MM.1S (cell line): ENCODE data around the gene CPEB1.

Experiments used
- EZH2 ChIP-seq: fragments of 300-600 bp; sonication (generic); optimal IDR thresholded peaks from 2 replicates; pipeline ENCODE3; 2017; ENCODE audit warnings: low read depth, mild to moderate bottlenecking, antibody characterized with exemption, low read length, mixed read lengths
- TF ChIP-seq, protein P1 (sequence below): fragments of 300-600 bp; sonication (generic); IDR thresholded peaks from 2 replicates; pipeline ENCODE4 v1.5.1; 2016; ENCODE audit warnings: antibody characterized with exemption, low read length, mixed read lengths

DNA sequence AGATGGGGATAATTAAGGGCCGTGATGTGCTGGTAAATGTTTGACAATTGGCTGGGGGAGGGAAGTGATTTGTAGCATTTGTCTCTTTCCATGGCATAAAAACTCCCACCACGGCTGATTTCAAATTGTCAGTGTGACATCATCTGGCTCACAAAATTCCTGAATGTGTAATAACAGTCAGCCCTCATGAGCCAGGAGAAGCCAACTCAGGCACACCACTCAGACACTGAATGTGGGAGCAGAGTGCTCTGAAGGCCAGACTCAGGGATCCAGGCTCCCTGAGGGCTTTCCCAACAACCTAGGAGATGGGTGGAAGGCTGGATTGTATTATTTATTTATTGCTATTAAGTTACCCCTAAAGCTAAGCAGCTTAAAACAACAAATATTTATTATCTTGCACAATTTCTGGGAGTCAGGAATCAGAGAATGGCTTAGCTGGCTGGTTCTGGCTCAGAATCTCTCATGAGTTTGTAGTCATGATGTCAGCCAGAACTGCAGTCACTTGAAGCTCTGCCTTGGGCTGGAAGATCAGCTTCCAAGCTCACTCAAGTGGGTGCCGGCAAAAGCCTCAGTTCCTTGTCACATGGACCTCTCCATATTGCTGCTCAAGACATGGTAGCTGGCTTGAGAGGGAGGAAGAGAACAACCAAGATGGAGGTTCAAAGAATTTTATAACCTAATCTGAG lies 6.5 kb upstream of the CPEB1 start:
- TF ChIP-seq, protein P1, sequence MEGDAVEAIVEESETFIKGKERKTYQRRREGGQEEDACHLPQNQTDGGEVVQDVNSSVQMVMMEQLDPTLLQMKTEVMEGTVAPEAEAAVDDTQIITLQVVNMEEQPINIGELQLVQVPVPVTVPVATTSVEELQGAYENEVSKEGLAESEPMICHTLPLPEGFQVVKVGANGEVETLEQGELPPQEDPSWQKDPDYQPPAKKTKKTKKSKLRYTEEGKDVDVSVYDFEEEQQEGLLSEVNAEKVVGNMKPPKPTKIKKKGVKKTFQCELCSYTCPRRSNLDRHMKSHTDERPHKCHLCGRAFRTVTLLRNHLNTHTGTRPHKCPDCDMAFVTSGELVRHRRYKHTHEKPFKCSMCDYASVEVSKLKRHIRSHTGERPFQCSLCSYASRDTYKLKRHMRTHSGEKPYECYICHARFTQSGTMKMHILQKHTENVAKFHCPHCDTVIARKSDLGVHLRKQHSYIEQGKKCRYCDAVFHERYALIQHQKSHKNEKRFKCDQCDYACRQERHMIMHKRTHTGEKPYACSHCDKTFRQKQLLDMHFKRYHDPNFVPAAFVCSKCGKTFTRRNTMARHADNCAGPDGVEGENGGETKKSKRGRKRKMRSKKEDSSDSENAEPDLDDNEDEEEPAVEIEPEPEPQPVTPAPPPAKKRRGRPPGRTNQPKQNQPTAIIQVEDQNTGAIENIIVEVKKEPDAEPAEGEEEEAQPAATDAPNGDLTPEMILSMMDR = no peak
- TF ChIP-seq EZH2 = no peak
